Keratinocyte (primary cell): ENCODE results near the gene SACM1L. TPM values are rescaled to one million over a fixed set of nuclear protein-coding genes. Genes with fewer than 3 reads are reported as not detected.

Source experiments
- DNase-seq: peaks from one replicate; pipeline ENCODE4 v3.0.0-alpha.2; 2011; ENCODE audit warnings: low read depth, missing footprints, low spot score
- FAIRE-seq: peaks from 2 replicates; lab custom pipeline; 2011; peaks lifted over from hg19 to GRCh38; lab: Jason Lieb, UNC
- H2AFZ ChIP-seq: 2 replicates; pipeline ENCODE4 v1.6.0; 2012; ENCODE audit warnings: low read length, control low read depth, inconsistent platforms; ENCODE audit not compliant: control insufficient read depth
- H3K27ac ChIP-seq: 2 replicates; pipeline ENCODE4 v1.5.1; 2011; ENCODE audit warnings: low read length; ENCODE audit not compliant: control insufficient read depth, insufficient read depth
- H3K27me3 ChIP-seq: 3 replicates; pipeline ENCODE4 v1.6.0; 2011; ENCODE audit warnings: low read length; ENCODE audit not compliant: control insufficient read depth, insufficient read depth; ENCODE audit errors: extremely low read depth
- H3K36me3 ChIP-seq, 2 experiments: 2 replicates in 1 of 2; 3 replicates in 1 of 2; pipeline ENCODE4 v1.5.1; 2011; ENCODE audit warnings: low read length in 2 of 2, mild to moderate bottlenecking in 1 of 2; ENCODE audit not compliant: control insufficient read depth in 2 of 2, insufficient read depth in 2 of 2; ENCODE audit errors: extremely low read depth in 1 of 2
- H3K4me1 ChIP-seq: 3 replicates; pipeline ENCODE4 v1.5.1; 2011; ENCODE audit warnings: low read length; ENCODE audit not compliant: control insufficient read depth, insufficient read depth; ENCODE audit errors: extremely low read depth
- H3K4me2 ChIP-seq: 3 replicates; pipeline ENCODE4 v1.6.0; 2011; ENCODE audit warnings: low read depth, low read length; ENCODE audit not compliant: control insufficient read depth, insufficient read depth; ENCODE audit errors: extremely low read depth
- H3K4me3 ChIP-seq, 3 experiments: fragments of 200-600 bp in 1 of 3; sonication (generic) in 1 of 3; 2 replicates in 2 of 3; 3 replicates in 1 of 3; pipeline ENCODE4 v1.5.1; 2011 to 2016; ENCODE audit warnings: low read length in 3 of 3, mild to moderate bottlenecking in 3 of 3, control low read depth in 2 of 3, inconsistent platforms in 1 of 3, low read depth in 1 of 3, mixed read lengths in 1 of 3, mixed run types in 1 of 3, moderate library complexity in 1 of 3; ENCODE audit not compliant: control insufficient read depth in 2 of 3, insufficient read depth in 2 of 3; ENCODE audit errors: extremely low read depth in 1 of 3
- H3K79me2 ChIP-seq: 2 replicates; pipeline ENCODE4 v1.6.0; 2012; ENCODE audit warnings: low read length; ENCODE audit not compliant: control insufficient read depth, insufficient read depth
- H3K9ac ChIP-seq: 3 replicates; pipeline ENCODE4 v1.6.0; 2011; ENCODE audit warnings: low read length; ENCODE audit not compliant: control insufficient read depth, insufficient read depth; ENCODE audit errors: extremely low read depth
- H3K9me1 ChIP-seq: 3 replicates; pipeline ENCODE4 v1.6.0; 2011; ENCODE audit warnings: low read length; ENCODE audit not compliant: control insufficient read depth, insufficient read depth; ENCODE audit errors: extremely low read depth
- H3K9me3 ChIP-seq: 2 replicates; pipeline ENCODE4 v1.5.1; 2012; ENCODE audit warnings: low read depth, low read length; ENCODE audit not compliant: control insufficient read depth
- H4K20me1 ChIP-seq: 3 replicates; pipeline ENCODE4 v1.6.0; 2011; ENCODE audit warnings: low read length; ENCODE audit not compliant: control insufficient read depth, insufficient read depth; ENCODE audit errors: extremely low read depth
- dilution Hi-C: fragments of 300-500 bp; cut with MboI; formaldehyde crosslinking; loops from one replicate; pipeline ENCODE4 v1.7.0; 2020; ENCODE audit warnings: low sequenced_read_pairs; ENCODE audit not compliant: extremely low pct_ligation_motif_present
- polyA plus RNA-seq, 5 experiments: library from polyadenylated mRNA; depleted of rRNA in 3 of 5; stranded (reverse) in 3 of 5; stranded (forward) in 1 of 5; unstranded in 1 of 5; fragments of >200 nt; gene quantifications; 1 replicate in 1 of 5; 2 replicates in 3 of 5; 3 replicates in 1 of 5; pipeline versions ENCODE4 v1.2.1 to v1.2.3, GENCODE V29; 2011 to 2012; ENCODE audit warnings: missing spikeins in 2 of 5, low read depth in 1 of 5, low replicate concordance in 1 of 5
- small RNA-seq, 3 experiments: library from RNA; depleted of rRNA; stranded (forward); fragments of <200 nt; gene quantifications; one replicate each; pipeline ENCODE3, GENCODE V24; 2012; ENCODE audit warnings: low read depth in 3 of 3, low replicate concordance in 1 of 3; ENCODE audit not compliant: insufficient read length in 3 of 3
- TF ChIP-seq, protein P1 (sequence below), 3 experiments: IDR thresholded peaks in 1 of 3; conservative IDR thresholded peaks in 1 of 3; optimal IDR thresholded peaks in 1 of 3; 2 replicates in 2 of 3; 3 replicates in 1 of 3; pipeline versions ENCODE3 to v1.5.1; 2011; ENCODE audit warnings: low read length in 3 of 3, mild to moderate bottlenecking in 3 of 3, moderate library complexity in 2 of 3, control low read depth in 1 of 3, inconsistent platforms in 1 of 3; ENCODE audit not compliant: insufficient read depth in 2 of 3; ENCODE audit errors: extremely low read depth in 1 of 3

The SACM1L gene
- polyA plus RNA-seq, 1 donor (not counting 4 experiments of a cell fraction or from before 2014, with no cell fraction given), result 44.3 TPM

- no peak overlapping the region for H3K4me3 ChIP-seq
- dilution Hi-C loops, result no loop called here
- H4K20me1 ChIP-seq, result no peaks in the 10 kb centered on the region
- no peaks in the 10 kb centered on the region for H3K79me2 ChIP-seq
- no peak overlapping the region for H3K4me2 ChIP-seq
- no peak overlapping the region for H3K27ac ChIP-seq
- no peaks in the 10 kb centered on the region for H3K9me1 ChIP-seq
- H3K9me3 ChIP-seq, result no peaks in the 10 kb centered on the region
- peaks cover 19% of the 10 kb centered on the region for H3K27me3 ChIP-seq
- no peak overlapping the region for H3K9ac ChIP-seq
- TF ChIP-seq, protein P1, sequence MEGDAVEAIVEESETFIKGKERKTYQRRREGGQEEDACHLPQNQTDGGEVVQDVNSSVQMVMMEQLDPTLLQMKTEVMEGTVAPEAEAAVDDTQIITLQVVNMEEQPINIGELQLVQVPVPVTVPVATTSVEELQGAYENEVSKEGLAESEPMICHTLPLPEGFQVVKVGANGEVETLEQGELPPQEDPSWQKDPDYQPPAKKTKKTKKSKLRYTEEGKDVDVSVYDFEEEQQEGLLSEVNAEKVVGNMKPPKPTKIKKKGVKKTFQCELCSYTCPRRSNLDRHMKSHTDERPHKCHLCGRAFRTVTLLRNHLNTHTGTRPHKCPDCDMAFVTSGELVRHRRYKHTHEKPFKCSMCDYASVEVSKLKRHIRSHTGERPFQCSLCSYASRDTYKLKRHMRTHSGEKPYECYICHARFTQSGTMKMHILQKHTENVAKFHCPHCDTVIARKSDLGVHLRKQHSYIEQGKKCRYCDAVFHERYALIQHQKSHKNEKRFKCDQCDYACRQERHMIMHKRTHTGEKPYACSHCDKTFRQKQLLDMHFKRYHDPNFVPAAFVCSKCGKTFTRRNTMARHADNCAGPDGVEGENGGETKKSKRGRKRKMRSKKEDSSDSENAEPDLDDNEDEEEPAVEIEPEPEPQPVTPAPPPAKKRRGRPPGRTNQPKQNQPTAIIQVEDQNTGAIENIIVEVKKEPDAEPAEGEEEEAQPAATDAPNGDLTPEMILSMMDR (optimal IDR thresholded peaks at IDR 0.05 in 1 of 3, IDR thresholded peaks at IDR 0.05 in 1 of 3, conservative IDR thresholded peaks at IDR 0.05 in 1 of 3; ENCODE audit: extremely low read depth in 1 of 3, insufficient read depth in 2 of 3, low read length in 3 of 3), result no peak
- H3K4me1 ChIP-seq, result no peaks in the 10 kb centered on the region
- DNase-seq (no peak), FAIRE-seq (no peak)
- H2AFZ ChIP-seq, result no peak overlapping the region
- H3K36me3 ChIP-seq, result no peaks in the 10 kb centered on the region
These were observed 105.5 kb downstream of the SACM1L start for GRCh38 chr3:45794660-45795059.

Small RNA genes lying within 50 kb of the gene (small RNA-seq; reads per million reads assigned to genes)
- gene RN7SL145P, result 0 reads per million in 3 experiments

Other genes starting within 250 kb of the SACM1L start
- gene LIMD1, start 94.6 kb upstream of the SACM1L start, polyA plus RNA-seq, result 4.7 to 7.1 TPM (median 7.1 TPM) in 3 replicates
- gene SLC6A20, start 107.1 kb downstream of the SACM1L start, polyA plus RNA-seq, result 0.34 to 0.66 TPM (median 0.37 TPM) in 3 replicates
- 12.1 to 17.9 TPM (median 15.7 TPM) in 3 replicates for gene LZTFL1, start 152.7 kb downstream of the SACM1L start, polyA plus RNA-seq
- not detected in 3 replicates for gene CCR9, start 197.1 kb downstream of the SACM1L start, polyA plus RNA-seq